Astrocyte of the cerebellum (primary cell): ENCODE results near the gene ADCY3.

Experiments used
- DNase-seq: peaks from one replicate; pipeline ENCODE4 v3.0.0-alpha.2; 2011; ENCODE audit warnings: low read depth
- H3K4me3 ChIP-seq: 2 replicates; pipeline ENCODE4 v1.5.1; 2011; ENCODE audit warnings: mild to moderate bottlenecking, low read depth, low read length, moderate library complexity
- in situ Hi-C: cut with HindIII; loops from 2 replicates; pipeline ENCODE4 v1.10.0; 2017; ENCODE audit warnings: low sequenced_read_pairs
- TF ChIP-seq, protein P1 (sequence below): IDR thresholded peaks from 2 replicates; pipeline ENCODE4 v1.5.1; 2012; ENCODE audit warnings: low read length, low read depth, moderate library complexity, mild to moderate bottlenecking; ENCODE audit errors: missing control alignments

Gene ADCY3

DNA sequence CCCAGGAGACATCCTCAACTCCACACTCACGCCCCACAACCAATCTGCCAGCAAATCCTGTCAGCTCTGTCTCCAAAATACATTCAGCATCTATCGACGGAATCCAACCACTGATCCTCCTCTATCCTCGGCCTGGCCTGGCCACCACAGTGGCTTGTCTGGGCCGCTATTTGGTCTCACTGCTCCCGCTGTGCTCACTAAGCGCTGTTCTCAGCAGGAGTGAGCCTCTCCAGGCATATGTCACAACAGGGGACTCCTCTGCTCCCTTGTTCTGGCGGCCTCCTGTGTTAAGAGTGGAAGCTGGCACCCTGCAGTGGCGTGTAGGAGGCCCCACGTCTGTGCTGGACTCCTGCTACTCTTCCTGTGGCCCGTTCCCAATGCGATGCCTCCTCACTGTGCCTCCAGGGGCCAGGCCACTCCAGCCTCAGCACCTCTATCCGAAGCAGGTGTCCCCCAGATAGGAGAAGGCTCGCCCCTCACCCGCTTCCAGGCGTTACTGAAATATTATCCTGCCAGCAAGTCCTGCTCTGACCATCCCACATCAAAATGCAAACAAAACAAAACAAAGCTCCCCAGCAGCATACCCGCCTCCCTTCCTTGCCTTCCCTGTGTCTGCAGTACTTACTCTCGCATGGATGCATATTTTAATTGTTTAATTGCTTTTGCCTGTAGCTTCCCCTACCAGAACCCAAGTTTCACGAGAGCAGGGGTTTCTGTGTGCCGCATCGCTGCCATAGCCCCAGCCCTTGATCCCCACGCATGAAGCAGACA, 86.9 kb downstream of the ADCY3 start:
- no peak overlapping the region for H3K4me3 ChIP-seq
- TF ChIP-seq, protein P1, sequence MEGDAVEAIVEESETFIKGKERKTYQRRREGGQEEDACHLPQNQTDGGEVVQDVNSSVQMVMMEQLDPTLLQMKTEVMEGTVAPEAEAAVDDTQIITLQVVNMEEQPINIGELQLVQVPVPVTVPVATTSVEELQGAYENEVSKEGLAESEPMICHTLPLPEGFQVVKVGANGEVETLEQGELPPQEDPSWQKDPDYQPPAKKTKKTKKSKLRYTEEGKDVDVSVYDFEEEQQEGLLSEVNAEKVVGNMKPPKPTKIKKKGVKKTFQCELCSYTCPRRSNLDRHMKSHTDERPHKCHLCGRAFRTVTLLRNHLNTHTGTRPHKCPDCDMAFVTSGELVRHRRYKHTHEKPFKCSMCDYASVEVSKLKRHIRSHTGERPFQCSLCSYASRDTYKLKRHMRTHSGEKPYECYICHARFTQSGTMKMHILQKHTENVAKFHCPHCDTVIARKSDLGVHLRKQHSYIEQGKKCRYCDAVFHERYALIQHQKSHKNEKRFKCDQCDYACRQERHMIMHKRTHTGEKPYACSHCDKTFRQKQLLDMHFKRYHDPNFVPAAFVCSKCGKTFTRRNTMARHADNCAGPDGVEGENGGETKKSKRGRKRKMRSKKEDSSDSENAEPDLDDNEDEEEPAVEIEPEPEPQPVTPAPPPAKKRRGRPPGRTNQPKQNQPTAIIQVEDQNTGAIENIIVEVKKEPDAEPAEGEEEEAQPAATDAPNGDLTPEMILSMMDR = no peak
- DNase-seq = no peak
- in situ Hi-C loops = no loop called here

DNA sequence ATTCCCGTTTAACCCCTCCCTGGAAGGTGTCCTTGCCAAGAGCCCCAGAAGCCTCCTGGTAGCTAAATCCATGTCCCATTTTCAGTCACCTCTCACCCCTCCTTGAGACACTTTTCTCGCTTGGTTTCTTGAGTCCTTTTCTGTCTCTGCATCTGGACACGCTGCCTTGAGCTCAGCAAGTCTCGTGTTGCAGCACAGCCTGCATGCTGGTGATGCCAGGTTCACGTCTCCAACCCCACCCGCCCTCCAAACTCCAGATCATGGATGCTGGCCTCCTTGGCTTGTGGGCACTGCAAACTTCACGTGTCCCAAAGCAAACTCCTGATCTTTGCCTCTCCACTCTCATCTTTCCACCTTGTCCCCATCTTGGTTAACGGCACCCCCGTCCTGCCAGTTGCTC, 87.5 kb downstream of the ADCY3 start:
- H3K4me3 ChIP-seq = no peak overlapping the region
- in situ Hi-C loops = no loop called here

DNA sequence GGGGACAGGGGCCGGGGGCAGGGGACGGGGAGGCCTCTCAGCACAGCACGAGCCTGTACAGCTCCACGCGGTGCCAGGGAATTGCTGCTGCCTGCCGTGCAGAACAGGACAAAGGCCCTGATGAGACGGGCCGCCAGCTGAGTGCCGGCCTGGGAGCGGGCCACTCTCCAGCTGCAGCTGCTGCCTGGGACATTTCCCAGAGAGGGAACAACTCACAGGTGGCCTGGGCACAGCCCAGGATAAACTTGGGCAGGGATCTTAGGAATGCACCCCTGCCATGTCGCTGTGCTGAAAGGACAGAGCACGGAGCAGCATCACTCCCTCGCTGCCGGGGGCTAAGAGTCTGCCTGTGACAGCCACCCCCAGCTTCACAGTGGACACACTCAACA, 88.0 kb downstream of the ADCY3 start:
- TF ChIP-seq, protein P1 = no peak
- in situ Hi-C loops = no loop called here
- no peak overlapping the region for H3K4me3 ChIP-seq
- DNase-seq = no peak

More for the DNA sequence above, 87.5 kb downstream of the ADCY3 start:
- no peak for DNase-seq
- TF ChIP-seq, protein P1 = no peak

DNA sequence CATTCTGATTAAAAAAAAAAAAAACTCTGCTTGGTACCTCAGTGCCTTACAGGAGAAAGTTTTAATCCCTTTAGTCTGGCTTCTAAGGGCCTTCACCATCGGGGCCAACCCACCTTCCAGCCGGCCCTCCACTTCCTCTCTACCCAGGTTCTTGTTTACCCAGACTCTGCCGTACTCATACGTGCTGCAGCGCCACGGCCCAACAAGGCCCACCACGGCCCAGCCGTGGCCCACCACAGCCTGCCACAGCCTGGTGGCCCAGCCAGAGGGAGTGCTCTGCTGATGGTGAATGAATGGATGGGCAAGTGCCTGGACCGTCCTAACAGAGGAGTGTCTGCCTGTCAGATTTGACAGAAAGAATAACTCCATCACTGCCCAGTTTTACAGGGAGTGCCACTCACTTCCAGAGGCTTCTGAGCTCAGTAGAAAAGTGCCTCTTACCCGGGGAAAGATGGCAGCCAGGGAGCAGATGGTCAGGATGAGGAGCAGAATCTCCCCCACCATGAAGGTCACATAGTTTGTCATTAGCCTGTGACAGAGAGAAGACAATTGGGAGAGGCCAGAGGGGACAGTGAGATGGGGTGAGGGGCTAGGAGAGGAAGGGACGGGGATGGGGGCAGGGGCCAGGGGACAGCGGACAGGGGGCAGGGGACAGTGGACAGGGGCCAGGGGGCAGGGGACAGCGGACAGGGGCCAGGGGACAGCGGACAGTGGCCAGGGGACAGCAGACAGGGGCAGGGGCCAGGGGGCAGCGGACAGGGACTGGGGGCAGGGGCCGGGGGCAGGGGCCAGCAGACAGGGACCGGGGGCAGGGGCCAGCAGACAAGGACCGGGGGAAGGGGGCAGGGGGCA, 88.6 kb downstream of the ADCY3 start:
- in situ Hi-C loops = no loop called here
- H3K4me3 ChIP-seq = no peak overlapping the region
- no peak for DNase-seq
- TF ChIP-seq, protein P1 = no peak

DNA sequence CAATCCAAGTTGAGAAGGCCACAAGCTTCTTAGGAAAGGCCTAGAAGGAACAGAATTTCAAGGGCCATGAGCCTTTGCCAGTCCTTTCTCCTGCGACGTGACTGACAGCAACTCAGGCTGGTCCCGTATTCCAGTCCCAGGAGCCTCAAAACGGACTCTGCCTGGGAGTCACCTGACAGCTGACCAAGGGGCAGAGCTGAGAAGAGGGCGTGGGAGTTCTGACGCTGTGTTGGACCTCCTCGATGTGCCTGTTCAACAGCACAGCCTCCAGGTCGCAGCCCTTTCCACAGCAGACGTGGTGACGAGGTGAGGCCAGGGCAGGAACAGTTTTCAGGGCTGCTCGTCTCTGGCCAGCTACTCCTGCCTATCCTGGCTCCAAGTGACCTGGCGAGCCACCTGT, 89.3 kb downstream of the ADCY3 start:
- DNase-seq = no peak
- in situ Hi-C loops = no loop called here

DNA sequence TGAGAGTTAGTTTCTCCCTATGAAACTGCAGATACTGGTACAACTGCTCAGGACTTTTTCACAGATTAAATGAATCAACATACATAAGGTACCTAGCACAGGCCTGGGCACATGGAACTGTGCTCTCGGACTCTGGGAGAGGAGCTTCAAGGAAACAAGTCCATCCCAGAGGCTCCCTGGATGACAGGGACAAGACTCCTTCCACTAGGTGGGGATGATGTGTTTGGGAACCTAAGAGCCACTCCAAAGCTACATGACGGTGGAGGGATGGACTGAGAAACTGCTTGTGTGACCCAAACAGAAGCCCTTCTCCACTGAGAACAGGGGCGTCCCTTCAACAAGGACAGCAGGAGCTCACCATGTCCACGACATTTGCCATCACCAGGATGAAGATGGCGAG, 89.7 kb downstream of the ADCY3 start:
- peak; percentile 37 for DNase-seq
- H3K4me3 ChIP-seq = no peak overlapping the region
- in situ Hi-C loops = no loop called here

More for the DNA sequence above, 89.3 kb downstream of the ADCY3 start:
- H3K4me3 ChIP-seq = no peak overlapping the region
- TF ChIP-seq, protein P1 = no peak

More for the DNA sequence above, 89.7 kb downstream of the ADCY3 start:
- TF ChIP-seq, protein P1 = peak; percentile 46
